Neutrophil (primary cell): ENCODE results near the gene TK2.
A peak's percentile ranks its signal among the peaks of the same experiment; 100 is the strongest.

ENCODE experiments used
- H3K27ac ChIP-seq: fragments of 200-600 bp; sonication (generic); 2 replicates; pipeline ENCODE4 v1.5.1; 2016; ENCODE audit warnings: mild to moderate bottlenecking, moderate library complexity
- H3K27me3 ChIP-seq: fragments of 200-600 bp; sonication (generic); 2 replicates; pipeline ENCODE4 v1.6.0; 2016; ENCODE audit warnings: mild to moderate bottlenecking
- H3K36me3 ChIP-seq: fragments of 200-600 bp; sonication (generic); 2 replicates; pipeline ENCODE4 v1.5.1; 2017
- H3K4me1 ChIP-seq, 2 experiments: fragments of 200-600 bp in 1 of 2; sonication (generic) in 1 of 2; 1 replicate in 1 of 2; 2 replicates in 1 of 2; pipeline versions ENCODE4 v1.5.1 to v1.6.1; 2013 to 2016; ENCODE audit warnings: low read depth in 1 of 2, low read length in 1 of 2, mild to moderate bottlenecking in 1 of 2, moderate library complexity in 1 of 2; ENCODE audit not compliant: control insufficient read depth in 1 of 2, insufficient read depth in 1 of 2
- H3K4me3 ChIP-seq, 2 experiments: fragments of 200-600 bp in 1 of 2; sonication (generic) in 1 of 2; 1 replicate in 1 of 2; 2 replicates in 1 of 2; pipeline ENCODE4 v1.5.1; 2013 to 2016; ENCODE audit warnings: low read depth in 1 of 2, low read length in 1 of 2, mild to moderate bottlenecking in 1 of 2, moderate library complexity in 1 of 2
- H3K9me3 ChIP-seq: fragments of 200-600 bp; sonication (generic); 2 replicates; pipeline ENCODE4 v1.5.1; 2016
- TF ChIP-seq, protein P1 (sequence below): fragments of 200-600 bp; sonication (generic); IDR thresholded peaks from 2 replicates; pipeline ENCODE4 v1.5.1; 2016; ENCODE audit warnings: antibody characterized with exemption

The TK2 gene

GRCh38 chr16:66525396-66526180 is 24.3 kb downstream of the TK2 start:
- Histone ChIP-seq H3K4me3 (peak overlapping the region; percentile 38 to 76), H3K27ac (peak overlapping the region; percentile 98), H3K4me1 (peaks cover 81% of the 10 kb centered on the region in 2 experiments), H3K36me3 (peaks cover 16% of the 10 kb centered on the region), H3K27me3 (no peaks in the 10 kb centered on the region), H3K9me3 (no peaks in the 10 kb centered on the region)
- TF ChIP-seq, protein P1, sequence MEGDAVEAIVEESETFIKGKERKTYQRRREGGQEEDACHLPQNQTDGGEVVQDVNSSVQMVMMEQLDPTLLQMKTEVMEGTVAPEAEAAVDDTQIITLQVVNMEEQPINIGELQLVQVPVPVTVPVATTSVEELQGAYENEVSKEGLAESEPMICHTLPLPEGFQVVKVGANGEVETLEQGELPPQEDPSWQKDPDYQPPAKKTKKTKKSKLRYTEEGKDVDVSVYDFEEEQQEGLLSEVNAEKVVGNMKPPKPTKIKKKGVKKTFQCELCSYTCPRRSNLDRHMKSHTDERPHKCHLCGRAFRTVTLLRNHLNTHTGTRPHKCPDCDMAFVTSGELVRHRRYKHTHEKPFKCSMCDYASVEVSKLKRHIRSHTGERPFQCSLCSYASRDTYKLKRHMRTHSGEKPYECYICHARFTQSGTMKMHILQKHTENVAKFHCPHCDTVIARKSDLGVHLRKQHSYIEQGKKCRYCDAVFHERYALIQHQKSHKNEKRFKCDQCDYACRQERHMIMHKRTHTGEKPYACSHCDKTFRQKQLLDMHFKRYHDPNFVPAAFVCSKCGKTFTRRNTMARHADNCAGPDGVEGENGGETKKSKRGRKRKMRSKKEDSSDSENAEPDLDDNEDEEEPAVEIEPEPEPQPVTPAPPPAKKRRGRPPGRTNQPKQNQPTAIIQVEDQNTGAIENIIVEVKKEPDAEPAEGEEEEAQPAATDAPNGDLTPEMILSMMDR, result no peak

GRCh38 chr16:66524601-66525164 is 25.2 kb downstream of the TK2 start:
- Histone ChIP-seq H3K9me3 (no peaks in the 10 kb centered on the region), H3K4me1 (peaks cover 90% of the 10 kb centered on the region in 2 experiments), H3K4me3 (peak overlapping the region; percentile 38 to 76), H3K27me3 (no peaks in the 10 kb centered on the region), H3K36me3 (peaks cover 9% of the 10 kb centered on the region), H3K27ac (peak overlapping the region; percentile 98)
- TF ChIP-seq, protein P1, result peak; percentile 94

- Histone ChIP-seq H3K4me3 (peak overlapping the region; percentile 38 to 76), H3K27me3 (no peaks in the 10 kb centered on the region), H3K27ac (peak overlapping the region; percentile 98), H3K4me1 (peaks cover 98% of the 10 kb centered on the region in 2 experiments), H3K9me3 (no peaks in the 10 kb centered on the region), H3K36me3 (peaks cover under 1% of the 10 kb centered on the region)
- TF ChIP-seq, protein P1, result no peak
Measured at GRCh38 chr16:66523861-66524354, 26.0 kb downstream of the TK2 start.

DNA sequence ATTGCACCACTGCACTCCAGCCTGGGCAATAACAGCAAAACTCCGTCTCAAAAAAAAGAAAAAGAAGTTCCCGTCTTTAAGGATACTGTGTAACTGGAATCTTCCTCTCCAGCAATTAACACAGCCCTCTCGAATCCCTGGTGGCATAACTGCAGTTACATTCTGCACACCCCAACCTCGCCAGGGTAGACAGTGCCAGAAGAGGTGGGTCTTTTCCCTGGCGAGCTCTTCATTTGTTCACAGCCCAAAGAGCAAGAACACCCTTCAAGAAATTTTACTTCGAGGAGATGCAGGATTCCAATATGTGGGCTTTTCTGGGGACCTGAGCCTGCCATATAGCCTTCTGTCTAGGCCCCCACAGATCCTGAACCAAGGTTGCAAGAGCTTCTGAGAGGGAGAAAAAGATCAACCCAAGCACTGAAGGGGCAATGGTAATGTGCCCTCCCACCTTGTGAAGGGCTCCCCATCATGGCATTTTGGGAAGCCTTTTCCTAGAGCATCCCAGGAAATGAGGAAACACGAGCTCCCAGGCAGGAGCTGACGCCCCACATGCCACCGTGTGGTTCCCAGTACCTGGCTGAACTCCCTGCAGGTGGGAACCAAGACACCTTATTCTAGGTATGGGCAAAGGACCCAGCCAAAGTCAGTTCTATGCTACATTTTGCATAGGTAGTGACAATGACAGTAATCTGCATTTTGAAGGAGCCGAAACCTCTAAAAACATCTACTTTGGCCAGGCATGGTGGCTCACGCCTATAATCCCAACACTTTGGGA is 26.9 kb downstream of the TK2 start:
- TF ChIP-seq, protein P1, result no peak
- Histone ChIP-seq H3K36me3 (no peaks in the 10 kb centered on the region), H3K27ac (peak overlapping the region; percentile 98), H3K27me3 (no peaks in the 10 kb centered on the region), H3K4me1 (peaks cover 100% of the 10 kb centered on the region in 2 experiments), H3K9me3 (no peaks in the 10 kb centered on the region), H3K4me3 (peak overlapping the region; percentile 38 to 76)

GRCh38 chr16:66521951-66522771 is 27.8 kb downstream of the TK2 start:
- H3K27me3 ChIP-seq, result no peaks in the 10 kb centered on the region
- no peaks in the 10 kb centered on the region for H3K9me3 ChIP-seq
- peaks cover 100% of the 10 kb centered on the region in 2 experiments for H3K4me1 ChIP-seq
- no peaks in the 10 kb centered on the region for H3K36me3 ChIP-seq
- peak overlapping the region; percentile 38 to 76 for H3K4me3 ChIP-seq
- TF ChIP-seq, protein P1, result peak; percentile 14
- H3K27ac ChIP-seq, result peak overlapping the region; percentile 98
